NCI-H2196 treated with DMSO at 0.1 percent for 48 hours (cell line): Measurements from ENCODE around the gene NANP.
"Not testable (repeated sequence)": the region's sequence is repeated elsewhere in the genome, so short reads cannot be mapped to it uniquely, and the experiment has no call there.

ENCODE experiments used
- DNase-seq: peaks from one replicate; lab custom pipeline; 2025; ENCODE audit not compliant: unreplicated experiment; lab: John Stamatoyannopoulos, UW

Gene NANP

GRCh38 chr20:25606094-25606695, 17.6 kb downstream of the NANP start:
- DNase-seq = no peak

- DNase-seq = no peak
Observed at GRCh38 chr20:25605148-25605547, 18.7 kb downstream of the NANP start.

- DNase-seq = no peak
Observed at GRCh38 chr20:25604611-25605010, 19.2 kb downstream of the NANP start.

- DNase-seq = not testable (repeated sequence)
Observed at GRCh38 chr20:25602914-25603309, 20.9 kb downstream of the NANP start.

GRCh38 chr20:25602191-25602913, 21.5 kb downstream of the NANP start:
- DNase-seq = not testable (repeated sequence)

- DNase-seq = no peak
Observed at GRCh38 chr20:25601659-25602058, 22.2 kb downstream of the NANP start.

- no peak for DNase-seq
Observed at GRCh38 chr20:25600632-25601031, 23.2 kb downstream of the NANP start.

- no peak for DNase-seq
Observed at GRCh38 chr20:25592135-25592852, 31.5 kb downstream of the NANP start.

- DNase-seq = not testable (repeated sequence)
Observed at GRCh38 chr20:25590778-25591177, 33.0 kb downstream of the NANP start.

- DNase-seq = no peak
Observed at GRCh38 chr20:25588491-25588890, 35.3 kb downstream of the NANP start.

GRCh38 chr20:25587536-25587935, 36.3 kb downstream of the NANP start:
- DNase-seq = no peak

- no peak for DNase-seq
Observed at GRCh38 chr20:25586877-25587276, 36.9 kb downstream of the NANP start.

- peak; percentile 45 for DNase-seq
Observed at GRCh38 chr20:25584905-25585704, 38.7 kb downstream of the NANP start, which contains the start of gene NINL. NINL (minus strand) TSS chr20:25585531; CDS start chr20:25526587, 58,944 bp downstream.

- not testable (repeated sequence) for DNase-seq
Observed at GRCh38 chr20:25583607-25584006, 40.2 kb downstream of the NANP start.

- no peak for DNase-seq
Observed at GRCh38 chr20:25580711-25581110, 43.1 kb downstream of the NANP start.

GRCh38 chr20:25579081-25579770, 44.6 kb downstream of the NANP start:
- no peak for DNase-seq

- DNase-seq = no peak
Observed at GRCh38 chr20:25576783-25577530, 46.9 kb downstream of the NANP start.

- no peak for DNase-seq
Observed at GRCh38 chr20:25574411-25574810, 49.4 kb downstream of the NANP start.

GRCh38 chr20:25573288-25574251, 50.2 kb downstream of the NANP start:
- DNase-seq = no peak
